ENCODE data around the gene CEP41.

CEP41 gene

DNA sequence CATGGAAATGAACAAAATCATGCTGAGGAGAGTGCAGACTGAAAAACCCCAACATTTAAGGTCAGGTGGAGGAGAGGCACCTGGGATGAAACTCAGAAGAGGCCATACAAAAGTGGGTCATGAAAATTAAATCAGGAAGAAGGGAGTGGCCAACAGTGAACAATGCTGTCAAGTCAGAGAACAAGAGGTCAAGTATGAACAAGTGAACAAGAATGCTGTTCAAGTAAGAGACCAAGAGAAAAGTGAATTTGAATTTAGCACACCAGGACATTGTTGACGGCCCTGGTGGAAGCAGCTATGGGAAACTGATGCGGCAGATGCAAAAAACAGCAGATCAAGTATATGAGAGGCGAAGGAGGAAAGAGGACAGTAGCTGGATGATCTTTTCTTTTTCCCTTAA lies 7.9 kb downstream of the CEP41 start:
- no peak overlapping the region for H3K4me3 ChIP-seq (ENCODE audit: low read length in 2 of 2)
- WGBS, 2 donors (ENCODE audit: extremely low coverage in 2 of 2, insufficient read length in 2 of 2, insufficient replicate concordance in 1 of 2): no CpG with 5 or more reads among the region's 3 CpGs
- no peak overlapping the region for H3K23ac ChIP-seq (ENCODE audit: low read depth, low read length, poor library complexity)
- H3K9me3 ChIP-seq (replicated peaks in 1 of 2; ENCODE audit: control insufficient read depth in 2 of 2, insufficient read depth in 1 of 2, low read depth in 1 of 2, low read length in 2 of 2): peaks cover 0 to 1% of the 10 kb centered on the region in 2 donors
- H3K18ac ChIP-seq (ENCODE audit: low read length): no peak overlapping the region
- no peak overlapping the region for H3K9ac ChIP-seq (ENCODE audit: low read depth, low read length, poor library complexity)
- no peak overlapping the region for H4K8ac ChIP-seq (ENCODE audit: low read depth, low read length)
- H3K27me3 ChIP-seq (ENCODE audit: control insufficient read depth in 3 of 3, insufficient read depth in 3 of 3, low read depth in 1 of 3, low read length in 3 of 3): no peaks in the 10 kb centered on the region
- H2BK12ac ChIP-seq (ENCODE audit: low read length): no peak overlapping the region
- DNase-seq (ENCODE audit: low spot score): no peak
- no peak overlapping the region for H4K91ac ChIP-seq (ENCODE audit: low read depth, low read length, poor library complexity)
- H2BK15ac ChIP-seq (ENCODE audit: low read length): no peak overlapping the region
- H2BK120ac ChIP-seq (ENCODE audit: low read depth, low read length): no peak overlapping the region
- H3K27ac ChIP-seq (replicated peaks; ENCODE audit: low read length): no peak overlapping the region
- peaks cover 0 to 1% of the 10 kb centered on the region in 2 donors for H3K36me3 ChIP-seq (replicated peaks in 1 of 2; ENCODE audit: control insufficient read depth in 2 of 2, insufficient read depth in 2 of 2, low read length in 2 of 2)
- H3K79me1 ChIP-seq (ENCODE audit: low read depth, low read length): no peaks in the 10 kb centered on the region
- no peak overlapping the region for H3K4me2 ChIP-seq (ENCODE audit: insufficient read depth, low read length, poor library complexity, severe bottlenecking)
- H3K4me1 ChIP-seq (ENCODE audit: control insufficient read depth in 2 of 2, insufficient read depth in 1 of 2, low read depth in 1 of 2, low read length in 2 of 2): peaks cover 12 to 30% of the 10 kb centered on the region in 2 donors
- H2BK5ac ChIP-seq (ENCODE audit: low read length): no peak overlapping the region
- H2AK5ac ChIP-seq (ENCODE audit: low read depth, low read length): no peak overlapping the region
- H3K4ac ChIP-seq (ENCODE audit: low read length): no peak overlapping the region
- H3K14ac ChIP-seq (ENCODE audit: low read length): no peak overlapping the region
- no peak overlapping the region for H2AFZ ChIP-seq (ENCODE audit: low read length)

DNA sequence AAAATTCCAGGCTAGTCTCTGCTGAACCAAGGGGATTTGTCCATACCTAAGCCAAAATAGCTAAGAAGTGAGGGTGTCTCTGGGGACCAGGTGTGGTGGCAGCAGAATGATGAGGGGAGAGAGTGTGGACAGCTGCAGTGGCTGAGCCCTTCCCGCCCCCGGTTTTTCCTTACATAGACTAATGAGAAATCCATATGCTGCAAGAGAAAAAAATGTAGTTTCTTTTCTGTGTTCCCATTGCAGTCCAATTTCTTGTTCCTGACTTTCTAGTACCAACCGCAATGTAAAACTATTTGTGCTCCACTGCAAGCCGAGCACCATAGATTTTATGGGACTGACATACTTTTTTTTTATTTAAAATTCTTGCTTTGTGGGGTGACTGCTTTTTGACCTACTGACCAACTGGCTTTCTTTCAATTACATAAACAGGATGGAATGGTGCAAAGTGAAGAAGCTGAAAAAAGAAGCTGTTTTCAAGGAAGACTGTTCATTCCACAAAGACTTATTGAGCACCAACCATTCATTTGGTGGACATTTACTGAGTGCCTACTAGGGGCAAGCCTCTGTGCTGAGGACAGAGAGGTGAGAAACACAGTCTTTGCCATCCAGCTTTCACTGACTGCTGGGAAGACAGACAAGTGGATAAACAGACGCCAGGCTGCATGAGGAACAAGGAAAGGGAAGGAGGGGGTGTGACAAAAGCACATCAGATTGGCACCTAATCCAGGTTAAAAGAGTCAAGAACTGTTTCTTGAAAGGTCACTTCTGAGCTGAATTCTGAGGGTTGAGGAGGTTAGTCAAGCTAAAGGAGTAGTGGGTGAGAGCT lies 9.8 kb downstream of the CEP41 start:
- peak overlapping the region; percentile 6 for H3K18ac ChIP-seq (ENCODE audit: low read length)
- no peak overlapping the region for H4K91ac ChIP-seq (ENCODE audit: low read depth, low read length, poor library complexity)
- no peak overlapping the region for H3K4me2 ChIP-seq (ENCODE audit: insufficient read depth, low read length, poor library complexity, severe bottlenecking)
- peak overlapping the region; percentile 59 for H2BK15ac ChIP-seq (ENCODE audit: low read length)
- no peak overlapping the region for H3K9ac ChIP-seq (ENCODE audit: low read depth, low read length, poor library complexity)
- no peaks in the 10 kb centered on the region for H3K9me3 ChIP-seq (replicated peaks in 1 of 2; ENCODE audit: control insufficient read depth in 2 of 2, insufficient read depth in 1 of 2, low read depth in 1 of 2, low read length in 2 of 2)
- DNase-seq (ENCODE audit: low spot score): no peak
- H2BK120ac ChIP-seq (ENCODE audit: low read depth, low read length): no peak overlapping the region
- H3K27me3 ChIP-seq (ENCODE audit: control insufficient read depth in 3 of 3, insufficient read depth in 3 of 3, low read depth in 1 of 3, low read length in 3 of 3): no peaks in the 10 kb centered on the region
- WGBS, 2 donors (ENCODE audit: extremely low coverage in 2 of 2, insufficient read length in 2 of 2, insufficient replicate concordance in 1 of 2): no CpG with 5 or more reads among the region's 5 CpGs
- no peak overlapping the region for H3K23ac ChIP-seq (ENCODE audit: low read depth, low read length, poor library complexity)
- no peak overlapping the region for H3K4me3 ChIP-seq (ENCODE audit: low read length in 2 of 2)
- peak overlapping the region; percentile 39 for H2BK5ac ChIP-seq (ENCODE audit: low read length)
- no peak overlapping the region for H2AK5ac ChIP-seq (ENCODE audit: low read depth, low read length)
- peaks cover 1 to 15% of the 10 kb centered on the region in 2 donors for H3K36me3 ChIP-seq (replicated peaks in 1 of 2; ENCODE audit: control insufficient read depth in 2 of 2, insufficient read depth in 2 of 2, low read length in 2 of 2)
- no peak overlapping the region for H2BK12ac ChIP-seq (ENCODE audit: low read length)
- peak overlapping the region; percentile 6 for H2AFZ ChIP-seq (ENCODE audit: low read length)
- no peak overlapping the region for H3K4ac ChIP-seq (ENCODE audit: low read length)
- H4K8ac ChIP-seq (ENCODE audit: low read depth, low read length): no peak overlapping the region
- peak overlapping the region; percentile 71 for H3K27ac ChIP-seq (replicated peaks; ENCODE audit: low read length)
- H3K14ac ChIP-seq (ENCODE audit: low read length): peak overlapping the region; percentile 39
- H3K79me1 ChIP-seq (ENCODE audit: low read depth, low read length): no peaks in the 10 kb centered on the region
- H3K4me1 ChIP-seq (ENCODE audit: control insufficient read depth in 2 of 2, insufficient read depth in 1 of 2, low read depth in 1 of 2, low read length in 2 of 2): peaks cover 12 to 30% of the 10 kb centered on the region in 2 donors

DNA sequence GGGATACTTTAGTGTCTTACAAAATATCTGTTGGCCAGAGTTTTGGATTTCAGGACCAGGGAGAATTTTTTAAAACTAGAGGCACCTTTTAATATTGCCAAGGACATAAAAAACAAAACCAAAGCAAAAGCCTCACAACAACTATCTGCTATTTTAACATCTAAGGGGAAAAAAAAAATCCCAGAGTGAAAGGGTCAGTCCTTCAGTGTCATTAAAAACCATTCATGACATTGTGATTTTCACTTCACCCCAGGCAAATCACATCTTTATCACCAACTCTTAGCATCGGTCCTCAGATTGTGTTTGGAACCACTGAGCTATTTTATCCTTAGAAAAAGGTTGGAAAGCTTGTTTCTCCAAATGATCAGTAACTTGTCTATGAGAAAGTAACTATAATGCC lies 10.7 kb downstream of the CEP41 start:
- H3K4me3 ChIP-seq (ENCODE audit: low read length in 2 of 2): no peak overlapping the region
- peaks cover 12 to 30% of the 10 kb centered on the region in 2 donors for H3K4me1 ChIP-seq (ENCODE audit: control insufficient read depth in 2 of 2, insufficient read depth in 1 of 2, low read depth in 1 of 2, low read length in 2 of 2)
- no peak overlapping the region for H3K23ac ChIP-seq (ENCODE audit: low read depth, low read length, poor library complexity)
- H3K27me3 ChIP-seq (ENCODE audit: control insufficient read depth in 3 of 3, insufficient read depth in 3 of 3, low read depth in 1 of 3, low read length in 3 of 3): no peaks in the 10 kb centered on the region
- no peak for DNase-seq (ENCODE audit: low spot score)
- no peak overlapping the region for H3K27ac ChIP-seq (replicated peaks; ENCODE audit: low read length)
- H2AK5ac ChIP-seq (ENCODE audit: low read depth, low read length): no peak overlapping the region
- H3K4me2 ChIP-seq (ENCODE audit: insufficient read depth, low read length, poor library complexity, severe bottlenecking): no peak overlapping the region
- no peak overlapping the region for H3K4ac ChIP-seq (ENCODE audit: low read length)
- H3K36me3 ChIP-seq (replicated peaks in 1 of 2; ENCODE audit: control insufficient read depth in 2 of 2, insufficient read depth in 2 of 2, low read length in 2 of 2): peaks cover 4 to 19% of the 10 kb centered on the region in 2 donors
- no peak overlapping the region for H2BK15ac ChIP-seq (ENCODE audit: low read length)
- no peak overlapping the region for H2AFZ ChIP-seq (ENCODE audit: low read length)
- H4K91ac ChIP-seq (ENCODE audit: low read depth, low read length, poor library complexity): no peak overlapping the region
- WGBS, 2 donors (ENCODE audit: extremely low coverage in 2 of 2, insufficient read length in 2 of 2, insufficient replicate concordance in 1 of 2): no CpG with 5 or more reads among the region's 1 CpG
- no peak overlapping the region for H3K9ac ChIP-seq (ENCODE audit: low read depth, low read length, poor library complexity)
- H3K9me3 ChIP-seq (replicated peaks in 1 of 2; ENCODE audit: control insufficient read depth in 2 of 2, insufficient read depth in 1 of 2, low read depth in 1 of 2, low read length in 2 of 2): no peaks in the 10 kb centered on the region
- no peak overlapping the region for H2BK120ac ChIP-seq (ENCODE audit: low read depth, low read length)
- no peak overlapping the region for H3K18ac ChIP-seq (ENCODE audit: low read length)
- no peak overlapping the region for H3K14ac ChIP-seq (ENCODE audit: low read length)
- H2BK5ac ChIP-seq (ENCODE audit: low read length): no peak overlapping the region
- H2BK12ac ChIP-seq (ENCODE audit: low read length): no peak overlapping the region
- H3K79me1 ChIP-seq (ENCODE audit: low read depth, low read length): no peaks in the 10 kb centered on the region
- H4K8ac ChIP-seq (ENCODE audit: low read depth, low read length): no peak overlapping the region

DNA sequence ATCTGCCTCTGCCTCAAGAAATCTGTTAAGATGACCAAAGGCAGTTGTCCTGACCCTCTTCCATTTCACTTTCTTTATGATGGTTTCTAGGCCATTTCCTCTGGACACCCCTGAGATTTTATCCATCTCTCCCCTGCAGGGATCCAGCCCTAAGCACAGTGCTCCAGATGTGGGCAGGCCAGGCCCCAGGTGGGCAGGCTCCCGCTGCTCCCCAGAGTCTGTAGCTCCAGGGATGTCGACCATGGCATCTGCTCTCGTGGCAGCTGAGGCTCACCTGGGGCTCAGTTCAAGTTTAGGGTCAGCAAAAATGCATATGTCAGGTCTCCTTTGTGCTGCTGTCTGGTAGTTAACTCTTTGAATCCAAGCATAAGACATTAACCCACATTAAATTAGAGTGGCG lies 11.8 kb downstream of the CEP41 start:
- H3K4me2 ChIP-seq (ENCODE audit: insufficient read depth, low read length, poor library complexity, severe bottlenecking): no peak overlapping the region
- WGBS, 2 donors (ENCODE audit: extremely low coverage in 2 of 2, insufficient read length in 2 of 2, insufficient replicate concordance in 1 of 2): no CpG with 5 or more reads among the region's 4 CpGs
- DNase-seq (ENCODE audit: low spot score): no peak
- H3K4ac ChIP-seq (ENCODE audit: low read length): no peak overlapping the region
- no peak overlapping the region for H2BK15ac ChIP-seq (ENCODE audit: low read length)
- no peaks in the 10 kb centered on the region for H3K9me3 ChIP-seq (replicated peaks in 1 of 2; ENCODE audit: control insufficient read depth in 2 of 2, insufficient read depth in 1 of 2, low read depth in 1 of 2, low read length in 2 of 2)
- H3K79me1 ChIP-seq (ENCODE audit: low read depth, low read length): no peaks in the 10 kb centered on the region
- no peak overlapping the region for H2BK12ac ChIP-seq (ENCODE audit: low read length)
- no peak overlapping the region for H2AK5ac ChIP-seq (ENCODE audit: low read depth, low read length)
- no peak overlapping the region for H3K14ac ChIP-seq (ENCODE audit: low read length)
- no peak overlapping the region for H3K4me3 ChIP-seq (ENCODE audit: low read length in 2 of 2)
- H3K27ac ChIP-seq (replicated peaks; ENCODE audit: low read length): no peak overlapping the region
- H4K8ac ChIP-seq (ENCODE audit: low read depth, low read length): no peak overlapping the region
- no peaks in the 10 kb centered on the region for H3K27me3 ChIP-seq (ENCODE audit: control insufficient read depth in 3 of 3, insufficient read depth in 3 of 3, low read depth in 1 of 3, low read length in 3 of 3)
- H3K9ac ChIP-seq (ENCODE audit: low read depth, low read length, poor library complexity): no peak overlapping the region
- H2BK5ac ChIP-seq (ENCODE audit: low read length): no peak overlapping the region
- H3K23ac ChIP-seq (ENCODE audit: low read depth, low read length, poor library complexity): no peak overlapping the region
- no peak overlapping the region for H2AFZ ChIP-seq (ENCODE audit: low read length)
- H3K18ac ChIP-seq (ENCODE audit: low read length): peak overlapping the region; percentile 7
- peaks cover 12 to 30% of the 10 kb centered on the region in 2 donors for H3K4me1 ChIP-seq (ENCODE audit: control insufficient read depth in 2 of 2, insufficient read depth in 1 of 2, low read depth in 1 of 2, low read length in 2 of 2)
- no peak overlapping the region for H2BK120ac ChIP-seq (ENCODE audit: low read depth, low read length)
- H4K91ac ChIP-seq (ENCODE audit: low read depth, low read length, poor library complexity): no peak overlapping the region
- peaks cover 4 to 19% of the 10 kb centered on the region in 2 donors for H3K36me3 ChIP-seq (replicated peaks in 1 of 2; ENCODE audit: control insufficient read depth in 2 of 2, insufficient read depth in 2 of 2, low read length in 2 of 2)
